DND-41 (cell line): ENCODE results near the gene SERPINA4.

Source experiments
- CTCF ChIP-seq: IDR thresholded peaks from 2 replicates; pipeline ENCODE4 v1.5.1; 2012; ENCODE audit warnings: borderline replicate concordance, low read length, moderate library complexity, mild to moderate bottlenecking; ENCODE audit not compliant: poor library complexity, severe bottlenecking; ENCODE audit errors: extremely low read depth
- EZH2 ChIP-seq: IDR thresholded peaks from 3 replicates; pipeline ENCODE4 v1.6.1; 2012; ENCODE audit warnings: borderline replicate concordance, low read depth, mild to moderate bottlenecking, moderate library complexity, low read length, inconsistent platforms; ENCODE audit not compliant: severe bottlenecking

GRCh38 chr14:94514351-94514750 lies 46.9 kb upstream of the SERPINA4 start:
- TF ChIP-seq EZH2 (no peak), CTCF (no peak)
